ENCODE results near the gene OR13J1.
"Not testable (repeated sequence)": the region's sequence is repeated elsewhere in the genome, so short reads cannot be mapped to it uniquely, and the experiment has no call there.

OR13J1 gene

GRCh38 chr9:35870351-35870923, at the start of gene OR13J1:
OR13J1 (minus strand) TSS chr9:35870401; CDS start chr9:35870401, 0 bp downstream.
- no peak within 1 kb of the TSS for H3K4me3 ChIP-seq (ENCODE audit: low read length)
- no peak for DNase-seq (ENCODE audit: low read depth)
- TF ChIP-seq CTCF (conservative IDR thresholded peaks at IDR 0.05; ENCODE audit: low read depth, low read length), result no peak

GRCh38 chr9:35919212-35920008, 49.2 kb upstream of the OR13J1 start:
- TF ChIP-seq CTCF (conservative IDR thresholded peaks at IDR 0.05; ENCODE audit: low read depth, low read length), result no peak
- H3K4me3 ChIP-seq (ENCODE audit: low read length), result no peak overlapping the region
- no peak for DNase-seq (ENCODE audit: low read depth)

- DNase-seq (ENCODE audit: low read depth), result no peak
- TF ChIP-seq CTCF (conservative IDR thresholded peaks at IDR 0.05; ENCODE audit: low read depth, low read length), result no peak
- no peak overlapping the region for H3K4me3 ChIP-seq (ENCODE audit: low read length)
Observed at GRCh38 chr9:35918780-35919179, 48.6 kb upstream of the OR13J1 start.

GRCh38 chr9:35917261-35917660, 47.1 kb upstream of the OR13J1 start:
- no peak for TF ChIP-seq CTCF (conservative IDR thresholded peaks at IDR 0.05; ENCODE audit: low read depth, low read length)
- no peak for DNase-seq (ENCODE audit: low read depth)
- H3K4me3 ChIP-seq (ENCODE audit: low read length), result no peak overlapping the region

GRCh38 chr9:35915681-35916294, 45.6 kb upstream of the OR13J1 start:
- no peak overlapping the region for H3K4me3 ChIP-seq (ENCODE audit: low read length)
- no peak for TF ChIP-seq CTCF (conservative IDR thresholded peaks at IDR 0.05; ENCODE audit: low read depth, low read length)
- no peak for DNase-seq (ENCODE audit: low read depth)

GRCh38 chr9:35914301-35914807, 44.2 kb upstream of the OR13J1 start:
- no peak for DNase-seq (ENCODE audit: low read depth)
- no peak overlapping the region for H3K4me3 ChIP-seq (ENCODE audit: low read length)
- TF ChIP-seq CTCF (conservative IDR thresholded peaks at IDR 0.05; ENCODE audit: low read depth, low read length), result no peak

- not testable (repeated sequence) for H3K4me3 ChIP-seq (ENCODE audit: low read length); DNase-seq (ENCODE audit: low read depth)
Observed at GRCh38 chr9:35913429-35913828, 43.2 kb upstream of the OR13J1 start.
